ENCODE data around the gene ENO1. TPM values are rescaled to one million over a fixed set of nuclear protein-coding genes. Genes with fewer than 3 reads are reported as not detected.

Gene ENO1
- total and polyA plus RNA-seq, 9 of the 15 experiments (the other 6 are each of a cell fraction or from before 2014, with no cell fraction given): 2,249 to 7,472 (median 2,868) TPM

DNA sequence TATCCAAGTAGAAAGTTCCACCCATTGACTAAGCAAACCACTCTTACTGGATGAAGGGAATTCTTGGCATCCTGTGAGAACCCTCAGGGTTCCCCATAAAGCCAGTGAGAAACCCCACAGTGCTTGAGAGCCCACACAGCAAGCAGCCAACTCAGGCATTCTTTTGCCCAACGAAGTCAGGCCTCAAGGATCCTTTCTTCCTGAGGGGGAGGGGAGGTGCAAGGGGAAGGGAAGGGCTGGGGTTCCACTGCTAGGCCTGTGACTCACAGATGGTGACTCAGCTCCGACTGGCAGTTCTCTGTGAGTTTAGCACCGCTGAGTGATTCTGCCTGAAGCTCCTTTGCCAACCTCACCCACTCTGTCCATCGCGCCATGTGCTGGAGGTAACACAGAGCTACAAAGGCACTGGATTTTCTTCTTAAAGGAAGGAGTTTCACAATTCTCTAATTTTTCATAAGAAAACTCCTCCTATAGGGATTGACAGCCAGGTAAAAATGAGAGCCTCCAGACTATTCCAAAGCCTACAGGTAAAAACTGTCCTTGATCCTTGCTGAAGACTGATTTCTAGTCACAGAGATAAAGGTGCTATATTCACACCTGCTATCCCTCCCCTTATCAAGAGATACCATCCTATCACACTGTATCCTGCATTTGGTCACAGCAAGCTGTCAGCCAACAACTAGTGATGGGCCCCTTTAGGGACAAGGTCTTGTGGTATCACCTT, 4.8 kb downstream of the ENO1 start (continued):
- TF ChIP-seq, protein P1, sequence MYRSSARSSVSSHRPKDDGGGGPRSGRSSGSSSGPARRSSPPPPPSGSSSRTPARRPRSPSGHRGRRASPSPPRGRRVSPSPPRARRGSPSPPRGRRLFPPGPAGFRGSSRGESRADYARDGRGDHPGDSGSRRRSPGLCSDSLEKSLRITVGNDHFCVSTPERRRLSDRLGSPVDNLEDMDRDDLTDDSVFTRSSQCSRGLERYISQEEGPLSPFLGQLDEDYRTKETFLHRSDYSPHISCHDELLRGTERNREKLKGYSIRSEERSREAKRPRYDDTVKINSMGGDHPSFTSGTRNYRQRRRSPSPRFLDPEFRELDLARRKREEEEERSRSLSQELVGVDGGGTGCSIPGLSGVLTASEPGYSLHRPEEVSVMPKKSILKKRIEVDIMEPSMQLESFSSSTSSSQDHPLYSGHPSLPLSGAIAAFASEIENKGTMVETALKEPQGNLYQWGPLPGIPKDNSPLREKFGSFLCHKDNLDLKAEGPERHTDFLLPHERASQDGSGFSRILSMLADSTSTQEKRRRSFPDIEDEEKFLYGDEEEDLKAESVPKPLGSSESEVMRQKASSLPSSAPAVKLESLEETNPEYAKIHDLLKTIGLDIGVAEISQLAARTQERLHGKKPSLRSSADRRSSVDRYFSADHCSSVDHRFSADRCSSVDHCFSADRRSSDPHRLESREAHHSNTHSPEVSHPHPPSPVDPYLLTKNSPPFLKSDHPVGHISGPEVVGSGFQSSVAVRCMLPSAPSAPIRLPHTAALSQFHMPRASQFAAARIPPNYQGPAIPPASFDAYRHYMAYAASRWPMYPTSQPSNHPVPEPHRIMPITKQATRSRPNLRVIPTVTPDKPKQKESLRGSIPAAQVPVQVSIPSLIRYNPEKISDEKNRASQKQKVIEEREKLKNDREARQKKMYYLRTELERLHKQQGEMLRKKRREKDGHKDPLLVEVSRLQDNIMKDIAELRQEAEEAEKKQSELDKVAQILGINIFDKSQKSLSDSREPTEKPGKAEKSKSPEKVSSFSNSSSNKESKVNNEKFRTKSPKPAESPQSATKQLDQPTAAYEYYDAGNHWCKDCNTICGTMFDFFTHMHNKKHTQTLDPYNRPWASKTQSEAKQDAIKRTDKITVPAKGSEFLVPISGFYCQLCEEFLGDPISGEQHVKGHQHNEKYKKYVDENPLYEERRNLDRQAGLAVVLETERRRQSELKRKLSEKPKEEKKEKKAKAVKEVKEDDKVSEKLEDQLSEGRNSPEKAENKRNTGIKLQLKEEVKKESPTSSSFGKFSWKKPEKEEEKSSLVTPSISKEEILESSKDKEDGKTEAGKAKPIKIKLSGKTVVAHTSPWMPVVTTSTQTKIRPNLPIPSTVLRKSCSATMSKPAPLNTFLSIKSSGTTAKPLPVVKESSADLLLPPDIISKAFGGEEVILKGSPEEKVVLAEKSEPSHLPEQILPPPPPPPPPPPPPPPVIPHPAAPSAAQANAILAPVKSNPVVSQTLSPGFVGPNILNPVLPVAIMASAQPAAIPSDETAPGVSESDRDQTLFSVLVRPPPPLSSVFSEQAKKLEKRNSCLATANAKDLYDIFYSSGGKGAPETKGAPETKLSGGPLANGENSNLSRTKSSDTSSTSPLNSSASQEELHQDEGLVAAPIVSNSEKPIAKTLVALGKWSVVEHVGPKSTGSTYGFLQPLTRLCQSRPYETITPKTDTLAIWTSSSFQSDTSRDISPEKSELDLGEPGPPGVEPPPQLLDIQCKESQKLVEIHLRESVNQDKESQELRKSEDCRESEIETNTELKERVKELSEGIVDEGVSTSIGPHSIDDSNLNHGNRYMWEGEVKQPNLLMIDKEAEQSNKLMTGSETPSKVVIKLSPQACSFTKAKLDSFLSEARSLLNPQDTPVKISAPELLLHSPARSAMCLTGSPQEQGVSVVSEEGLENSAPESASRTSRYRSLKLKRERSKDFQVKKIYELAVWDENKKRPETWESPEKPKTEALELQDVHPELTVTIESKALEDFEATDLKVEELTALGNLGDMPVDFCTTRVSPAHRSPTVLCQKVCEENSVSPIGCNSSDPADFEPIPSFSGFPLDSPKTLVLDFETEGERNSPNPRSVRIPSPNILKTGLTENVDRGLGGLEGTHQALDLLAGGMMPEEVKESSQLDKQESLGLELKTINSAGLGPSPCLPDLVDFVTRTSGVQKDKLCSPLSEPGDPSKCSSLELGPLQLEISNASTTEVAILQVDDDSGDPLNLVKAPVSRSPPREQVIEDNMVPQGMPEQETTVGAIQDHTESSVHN (IDR thresholded peaks at IDR 0.05; ENCODE audit: borderline replicate concordance in 1 of 2, low read depth in 1 of 2): peak in 1 of 2 experiments; percentile 52; a peak in 1 of 4 replicates
- TF ChIP-seq PHF8 (IDR thresholded peaks at IDR 0.05; ENCODE audit: borderline replicate concordance, low read length) (no peak), ZNF12 (CRISPR knock-in tag; IDR thresholded peaks at IDR 0.05) (no peak), MED1 (CRISPR knock-in tag; IDR thresholded peaks at IDR 0.05; ENCODE audit: borderline replicate concordance) (no peak), MTA3 (IDR thresholded peaks at IDR 0.05; ENCODE audit: borderline replicate concordance) (peak; percentile 63; the same call in 1 of the 2 replicates), SMC3 (conservative IDR thresholded peaks at IDR 0.05; ENCODE audit: insufficient read depth, low read depth, low read length) (no peak), NFYB (IDR thresholded peaks at IDR 0.05; ENCODE audit: extremely low read depth, insufficient read length) (no peak), HOXB6 (CRISPR knock-in tag; IDR thresholded peaks at IDR 0.05; ENCODE audit: borderline replicate concordance) (no peak), EP400 (IDR thresholded peaks at IDR 0.05) (peak; percentile 50), MCM3 (IDR thresholded peaks at IDR 0.05) (no peak), RCOR1 (IDR thresholded peaks at IDR 0.05; ENCODE audit: borderline replicate concordance in 1 of 2, low read depth in 2 of 2, low read length in 2 of 2) (peak in 1 of 2 experiments; percentile 74; a peak in 1 of 4 replicates), SIX5 (IDR thresholded peaks at IDR 0.05; ENCODE audit: borderline replicate concordance in 1 of 2, insufficient read depth in 1 of 2, low read depth in 1 of 2, low read length in 2 of 2) (no peak), SP1 (CRISPR knock-in tag; IDR thresholded peaks at IDR 0.05) (no peak; the same call in 1 of the 2 replicates)
- TF ChIP-seq, protein P2, sequence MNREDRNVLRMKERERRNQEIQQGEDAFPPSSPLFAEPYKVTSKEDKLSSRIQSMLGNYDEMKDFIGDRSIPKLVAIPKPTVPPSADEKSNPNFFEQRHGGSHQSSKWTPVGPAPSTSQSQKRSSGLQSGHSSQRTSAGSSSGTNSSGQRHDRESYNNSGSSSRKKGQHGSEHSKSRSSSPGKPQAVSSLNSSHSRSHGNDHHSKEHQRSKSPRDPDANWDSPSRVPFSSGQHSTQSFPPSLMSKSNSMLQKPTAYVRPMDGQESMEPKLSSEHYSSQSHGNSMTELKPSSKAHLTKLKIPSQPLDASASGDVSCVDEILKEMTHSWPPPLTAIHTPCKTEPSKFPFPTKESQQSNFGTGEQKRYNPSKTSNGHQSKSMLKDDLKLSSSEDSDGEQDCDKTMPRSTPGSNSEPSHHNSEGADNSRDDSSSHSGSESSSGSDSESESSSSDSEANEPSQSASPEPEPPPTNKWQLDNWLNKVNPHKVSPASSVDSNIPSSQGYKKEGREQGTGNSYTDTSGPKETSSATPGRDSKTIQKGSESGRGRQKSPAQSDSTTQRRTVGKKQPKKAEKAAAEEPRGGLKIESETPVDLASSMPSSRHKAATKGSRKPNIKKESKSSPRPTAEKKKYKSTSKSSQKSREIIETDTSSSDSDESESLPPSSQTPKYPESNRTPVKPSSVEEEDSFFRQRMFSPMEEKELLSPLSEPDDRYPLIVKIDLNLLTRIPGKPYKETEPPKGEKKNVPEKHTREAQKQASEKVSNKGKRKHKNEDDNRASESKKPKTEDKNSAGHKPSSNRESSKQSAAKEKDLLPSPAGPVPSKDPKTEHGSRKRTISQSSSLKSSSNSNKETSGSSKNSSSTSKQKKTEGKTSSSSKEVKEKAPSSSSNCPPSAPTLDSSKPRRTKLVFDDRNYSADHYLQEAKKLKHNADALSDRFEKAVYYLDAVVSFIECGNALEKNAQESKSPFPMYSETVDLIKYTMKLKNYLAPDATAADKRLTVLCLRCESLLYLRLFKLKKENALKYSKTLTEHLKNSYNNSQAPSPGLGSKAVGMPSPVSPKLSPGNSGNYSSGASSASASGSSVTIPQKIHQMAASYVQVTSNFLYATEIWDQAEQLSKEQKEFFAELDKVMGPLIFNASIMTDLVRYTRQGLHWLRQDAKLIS (CRISPR knock-in tag; IDR thresholded peaks at IDR 0.05): 0 out of 2 replicates have a peak, but pooled peaks have one; percentile 20
